PC-3 (cell line): ENCODE results near the gene FAM171A1. TPM values are rescaled to one million over a fixed set of nuclear protein-coding genes. Genes with fewer than 3 reads are reported as not detected.

ENCODE experiments used
- ATAC-seq: fragments of 200-7000 bp; cut with Tn5 transposase; 2 replicates; pipeline ENCODE4 v1.9.1; 2020; ENCODE audit warnings: mild to moderate bottlenecking, moderate library complexity
- BruUV-seq: library from RNA; stranded (reverse); fragments of 400-500 nt; replicated peaks from 2 replicates; lab custom pipeline; 2021; lab: Mats Ljungman, UMichigan
- CTCF ChIA-PET: fragments of 300-600 bp; sonication (Branson Sonifier 250); formaldehyde crosslinking; loops from one replicate; lab custom pipeline; 2022; ENCODE audit warnings: antibody characterized with exemption; lab: Charles Lee
- POLR2A ChIA-PET: fragments of 300-600 bp; sonication (Branson Sonifier 250); formaldehyde crosslinking; loops from one replicate; lab custom pipeline; 2022; ENCODE audit warnings: antibody characterized with exemption; ENCODE audit not compliant: unreplicated experiment; lab: Charles Lee
- DNase-seq: peaks from one replicate; pipeline ENCODE4 v3.0.0-alpha.2; 2015
- H2AFZ ChIP-seq: fragments of 300-600 bp; sonication (generic); 2 replicates; pipeline ENCODE4 v1.6.0; 2016; ENCODE audit warnings: antibody characterized with exemption, low read length
- H3F3A ChIP-seq: fragments of 300-600 bp; sonication (generic); one replicate; pipeline ENCODE4 v1.6.0; 2017; ENCODE audit warnings: antibody characterized with exemption, low read length, control low read depth, mild to moderate bottlenecking; ENCODE audit not compliant: unreplicated experiment
- H3K27ac ChIP-seq: fragments of 300-600 bp; sonication (generic); 2 replicates; pipeline ENCODE4 v1.5.1; 2016; ENCODE audit warnings: mild to moderate bottlenecking, low read length
- H3K27me3 ChIP-seq: fragments of 300-600 bp; sonication (generic); 2 replicates; pipeline ENCODE4 v1.6.1; 2016; ENCODE audit warnings: low read length, mixed read lengths
- H3K36me3 ChIP-seq: fragments of 300-600 bp; sonication (generic); 2 replicates; pipeline ENCODE4 v1.6.1; 2016; ENCODE audit warnings: low read depth, mixed run types, low read length, mixed read lengths
- H3K4me1 ChIP-seq: fragments of 300-600 bp; sonication (generic); 2 replicates; pipeline ENCODE4 v1.5.1; 2016; ENCODE audit warnings: low read length; ENCODE audit not compliant: insufficient read depth
- H3K4me2 ChIP-seq: fragments of 300-600 bp; sonication (generic); 2 replicates; pipeline ENCODE4 v1.6.0; 2016; ENCODE audit warnings: low read length
- H3K4me3 ChIP-seq: fragments of 300-600 bp; sonication (generic); 2 replicates; pipeline ENCODE4 v1.5.1; 2016; ENCODE audit warnings: mild to moderate bottlenecking, low read length, mixed read lengths
- H3K79me2 ChIP-seq: fragments of 300-600 bp; sonication (generic); 2 replicates; pipeline ENCODE4 v1.6.1; 2017; ENCODE audit warnings: low read length, mixed read lengths
- H3K9ac ChIP-seq: fragments of 300-600 bp; sonication (generic); 2 replicates; pipeline ENCODE4 v1.6.0; 2016; ENCODE audit warnings: mild to moderate bottlenecking, low read length
- H3K9me2 ChIP-seq: fragments of 300-600 bp; sonication (generic); replicated peaks from 2 replicates; pipeline ENCODE4 v1.6.1; 2016; ENCODE audit warnings: mixed run types, low read length, mixed read lengths
- H3K9me3 ChIP-seq: fragments of 300-600 bp; sonication (generic); 2 replicates; pipeline ENCODE4 v1.6.1; 2016; ENCODE audit warnings: low read length, mixed read lengths
- H4K20me1 ChIP-seq: fragments of 300-600 bp; sonication (generic); 2 replicates; pipeline ENCODE4 v1.6.1; 2016; ENCODE audit warnings: low read length, mixed read lengths
- CTCF ChIP-seq: fragments of 300-600 bp; sonication (generic); conservative IDR thresholded peaks from 2 replicates; pipeline ENCODE4 v1.5.1; 2017; ENCODE audit warnings: antibody characterized with exemption, low read depth, mild to moderate bottlenecking, low read length
- EZH2 ChIP-seq: fragments of 300-600 bp; sonication (generic); IDR thresholded peaks from one replicate; pipeline ENCODE4 v1.6.1; 2017; ENCODE audit warnings: antibody characterized with exemption, mild to moderate bottlenecking, low read length; ENCODE audit not compliant: unreplicated experiment
- EZH2phosphoT487 ChIP-seq: fragments of 300-600 bp; sonication (generic); IDR thresholded peaks from 2 replicates; pipeline ENCODE4 v1.6.1; 2018; ENCODE audit warnings: mild to moderate bottlenecking, antibody characterized with exemption, low read length, borderline replicate concordance
- intact Hi-C: fragments of 100-400 bp; cut with micrococcal nuclease; formaldehyde crosslinking; loops from 2 replicates; pipeline ENCODE4 v1.9.0; 2023
- total RNA-seq: library from RNA; depleted of rRNA; stranded (reverse); fragments of >200 nt; gene quantifications from 2 replicates; pipeline ENCODE4 v1.2.3, GENCODE V29; 2014

FAM171A1 gene
- total RNA-seq, 1 experiment from 2014 or later: 10.4 TPM

- Histone ChIP-seq H2AFZ (no peak overlapping the region), H3K27ac (peak overlapping the region; percentile 82), H3F3A (no peaks in the 10 kb centered on the region), H3K79me2 (no peaks in the 10 kb centered on the region), H3K4me3 (no peak overlapping the region; the same call in 1 of the 2 replicates), H4K20me1 (no peaks in the 10 kb centered on the region), H3K4me2 (peak overlapping the region; percentile 60), H3K27me3 (no peaks in the 10 kb centered on the region), H3K9me3 (no peaks in the 10 kb centered on the region), H3K36me3 (no peaks in the 10 kb centered on the region), H3K4me1 (peaks cover 15% of the 10 kb centered on the region), H3K9ac (no peak overlapping the region; the same call in 1 of the 2 replicates), H3K9me2 (no peaks in the 10 kb centered on the region)
- intact Hi-C loops: no loop called here
- BruUV-seq: no TSS peak
- POLR2A ChIA-PET: no interaction called here
- CTCF ChIA-PET: no interaction called here
- TF ChIP-seq EZH2 (no peak), CTCF (no peak), EZH2phosphoT487 (no peak)
- peak; percentile 97 for ATAC-seq
- DNase-seq: peak; percentile 78
Observed at GRCh38 chr10:15325243-15325943, 45.7 kb downstream of the FAM171A1 start.

GRCh38 chr10:15324611-15325010, 46.5 kb downstream of the FAM171A1 start:
- Histone ChIP-seq H3K27ac (no peak overlapping the region), H3K4me3 (no peak overlapping the region), H3K9me3 (no peaks in the 10 kb centered on the region), H3K27me3 (no peaks in the 10 kb centered on the region), H2AFZ (no peak overlapping the region), H3F3A (no peaks in the 10 kb centered on the region), H3K4me1 (peaks cover 15% of the 10 kb centered on the region), H3K9me2 (no peaks in the 10 kb centered on the region), H3K4me2 (no peak overlapping the region), H3K79me2 (no peaks in the 10 kb centered on the region), H3K36me3 (no peaks in the 10 kb centered on the region), H4K20me1 (no peaks in the 10 kb centered on the region), H3K9ac (no peak overlapping the region)
- TF ChIP-seq EZH2: no peak
- no peak for TF ChIP-seq CTCF
- no peak for TF ChIP-seq EZH2phosphoT487
- ChIA-PET CTCF (no interaction called here), POLR2A (no interaction called here)
- no peak for DNase-seq
- no peak for ATAC-seq
- intact Hi-C loops: no loop called here
- BruUV-seq: no TSS peak

- TF ChIP-seq CTCF (no peak), EZH2 (no peak), EZH2phosphoT487 (no peak)
- intact Hi-C loops: no loop called here
- Histone ChIP-seq H3K4me2 (no peak overlapping the region), H3K9me3 (no peaks in the 10 kb centered on the region), H4K20me1 (no peaks in the 10 kb centered on the region), H3K4me3 (no peak overlapping the region), H2AFZ (no peak overlapping the region), H3F3A (no peaks in the 10 kb centered on the region), H3K36me3 (no peaks in the 10 kb centered on the region), H3K27ac (no peak overlapping the region), H3K9ac (no peak overlapping the region), H3K4me1 (peaks cover 15% of the 10 kb centered on the region), H3K9me2 (no peaks in the 10 kb centered on the region), H3K79me2 (no peaks in the 10 kb centered on the region), H3K27me3 (no peaks in the 10 kb centered on the region)
- ChIA-PET CTCF (no interaction called here), POLR2A (no interaction called here)
- DNase-seq (no peak), ATAC-seq (no peak)
- no TSS peak for BruUV-seq
Observed at GRCh38 chr10:15324113-15324512, 47.0 kb downstream of the FAM171A1 start.
